HepG2 (cell line): ENCODE results near the gene SRSF4. TPM values are rescaled to one million over a fixed set of nuclear protein-coding genes. Genes with fewer than 3 reads are reported as not detected.

Source experiments
- CERS6 ChIP-seq: sonication (generic); formaldehyde crosslinking; IDR thresholded peaks from 2 replicates; pipeline ENCODE4 v1.5.0; 2020; ENCODE audit warnings: missing genetic modification reagents
- ELK4 ChIP-seq: sonication (generic); formaldehyde crosslinking; IDR thresholded peaks from 2 replicates; pipeline ENCODE4 v1.9.0; 2021; ENCODE audit warnings: missing genetic modification reagents, borderline replicate concordance
- GATAD1 ChIP-seq: IDR thresholded peaks from 2 replicates; pipeline ENCODE4 v1.6.1; 2016; ENCODE audit warnings: missing genetic modification reagents, missing compliant biosample characterization
- GPN1 ChIP-seq: sonication (generic); formaldehyde crosslinking; IDR thresholded peaks from 2 replicates; pipeline ENCODE4 v1.5.1; 2020; ENCODE audit warnings: missing genetic modification reagents, borderline replicate concordance
- HBP1 ChIP-seq: IDR thresholded peaks from 2 replicates; pipeline ENCODE4 v1.6.1; 2016; ENCODE audit warnings: low read depth, control low read depth
- HCFC1 ChIP-seq: fragments of 150-350 bp; IDR thresholded peaks from 2 replicates; pipeline ENCODE4 v1.6.1; 2014; ENCODE audit warnings: low read depth, low read length
- HMG20B ChIP-seq: conservative IDR thresholded peaks from 2 replicates; pipeline ENCODE4 v1.6.1; 2016; ENCODE audit warnings: missing genetic modification reagents, missing compliant biosample characterization
- KDM1A ChIP-seq: IDR thresholded peaks from 2 replicates; pipeline ENCODE4 v1.6.1; 2016; ENCODE audit warnings: missing compliant biosample characterization
- KLF16 ChIP-seq, 2 experiments: sonication (generic) in 1 of 2; formaldehyde crosslinking in 1 of 2; IDR thresholded peaks; 2 replicates each; pipeline versions ENCODE4 v1.6.1 to v1.8.0; 2016 to 2023; ENCODE audit warnings: missing genetic modification reagents in 2 of 2, missing compliant biosample characterization in 1 of 2
- TFAP4 ChIP-seq: sonication (generic); IDR thresholded peaks from 2 replicates; pipeline ENCODE4 v1.6.1; 2016; ENCODE audit warnings: low read depth, borderline replicate concordance
- THRA ChIP-seq: sonication (generic); formaldehyde crosslinking; IDR thresholded peaks from 2 replicates; pipeline ENCODE4 v1.4.0; 2020; ENCODE audit warnings: missing genetic modification reagents, borderline replicate concordance
- ZBTB42 ChIP-seq: sonication (generic); formaldehyde crosslinking; IDR thresholded peaks from 2 replicates; pipeline ENCODE4 v1.5.0; 2020; ENCODE audit warnings: mild to moderate bottlenecking, missing genetic modification reagents
- ZIK1 ChIP-seq: sonication (generic); formaldehyde crosslinking; IDR thresholded peaks from 2 replicates; pipeline ENCODE4 v1.5.0; 2020; ENCODE audit warnings: mild to moderate bottlenecking, low read depth, missing genetic modification reagents, borderline replicate concordance
- ZNF12 ChIP-seq: sonication (generic); formaldehyde crosslinking; IDR thresholded peaks from 2 replicates; pipeline ENCODE4 v1.5.0; 2020; ENCODE audit warnings: missing genetic modification reagents
- ZNF354B ChIP-seq: sonication (generic); formaldehyde crosslinking; IDR thresholded peaks from 2 replicates; pipeline ENCODE4 v1.8.0; 2022; ENCODE audit warnings: mild to moderate bottlenecking, missing genetic modification reagents
- ZNF430 ChIP-seq: sonication (generic); formaldehyde crosslinking; IDR thresholded peaks from 2 replicates; pipeline ENCODE4 v1.9.0; 2021; ENCODE audit warnings: mild to moderate bottlenecking, missing genetic modification reagents
- ZNF766 ChIP-seq: sonication (generic); formaldehyde crosslinking; IDR thresholded peaks from 2 replicates; pipeline ENCODE4 v1.5.0; 2020; ENCODE audit warnings: missing genetic modification reagents, borderline replicate concordance
- ZNF777 ChIP-seq: sonication (generic); formaldehyde crosslinking; IDR thresholded peaks from 2 replicates; pipeline ENCODE4 v1.4.0; 2020; ENCODE audit warnings: missing genetic modification reagents
- ZNF83 ChIP-seq: sonication (generic); formaldehyde crosslinking; IDR thresholded peaks from 2 replicates; pipeline ENCODE4 v1.4.0; 2020; ENCODE audit warnings: missing genetic modification reagents, mild to moderate bottlenecking, borderline replicate concordance
- ZNF841 ChIP-seq: sonication (generic); formaldehyde crosslinking; IDR thresholded peaks from 2 replicates; pipeline ENCODE4 v1.8.1; 2023; ENCODE audit warnings: missing genetic modification reagents, borderline replicate concordance
- ZSCAN30 ChIP-seq: sonication (generic); formaldehyde crosslinking; IDR thresholded peaks from 2 replicates; pipeline ENCODE4 v1.5.0; 2020; ENCODE audit warnings: mild to moderate bottlenecking, missing genetic modification reagents
- polyA plus RNA-seq, 8 experiments: library from polyadenylated mRNA; depleted of rRNA in 3 of 8; stranded (reverse) in 7 of 8; unstranded in 1 of 8; fragments of >200 nt; fragmentation: Illumina TruSeq in 4 of 8; extraction: Trizol in 4 of 8; gene quantifications; 2 replicates each; pipeline versions ENCODE4 v1.2.1 to v1.2.3, GENCODE V29; 2011 to 2016; ENCODE audit warnings: low read depth in 4 of 8, missing spikeins in 1 of 8, mixed read lengths in 1 of 8; ENCODE audit not compliant: insufficient read depth in 1 of 8
- total RNA-seq, 5 experiments: library from RNA; depleted of rRNA; stranded (reverse); fragments of >200 nt; fragmentation: Illumina TruSeq; extraction: Trizol; gene quantifications; 2 replicates each; pipeline ENCODE4 v1.2.3, GENCODE V29; 2016; ENCODE audit warnings: low read depth in 1 of 5

The SRSF4 gene
- total and polyA plus RNA-seq, 2 of the 13 experiments (the other 11 are each of a cell fraction or from before 2014, with no cell fraction given), result 37.7 to 50.9 TPM

- TF ChIP-seq ZNF354B (CRISPR knock-in tag) (no peak), KDM1A (CRISPR knock-in tag) (no peak), HCFC1 (no peak), ZNF841 (CRISPR knock-in tag) (no peak), THRA (0 out of 2 replicates have a peak, but pooled peaks have one; percentile 21), CERS6 (CRISPR knock-in tag) (no peak), GPN1 (CRISPR knock-in tag) (no peak; the same call in 1 of the 2 replicates), ZNF766 (CRISPR knock-in tag) (0 out of 2 replicates have a peak, but pooled peaks have one; percentile 32), GATAD1 (CRISPR knock-in tag) (peak; percentile 78), ZNF83 (CRISPR knock-in tag) (no peak), ZBTB42 (CRISPR knock-in tag) (0 out of 2 replicates have a peak, but pooled peaks have one; percentile 46), ZSCAN30 (CRISPR knock-in tag) (no peak), TFAP4 (peak; percentile 98), ZIK1 (CRISPR knock-in tag) (peak; percentile 88), KLF16 (CRISPR knock-in tag; IDR thresholded peaks at IDR 0.05) (peak in 1 of 2 experiments; percentile 75; a peak in 1 of 4 replicates), ELK4 (no peak), ZNF777 (peak; percentile 11; the same call in 1 of the 2 replicates), ZNF430 (CRISPR knock-in tag) (peak; percentile 81), HMG20B (peak; percentile 60; the same call in 1 of the 2 replicates), HBP1 (CRISPR knock-in tag) (0 out of 2 replicates have a peak, but pooled peaks have one; percentile 16), ZNF12 (CRISPR knock-in tag) (peak; percentile 67; the same call in 1 of the 2 replicates)
These were observed at the start of gene SRSF4 (continued) for GRCh38 chr1:29181413-29182225.
